Measurements from ENCODE around the gene EXOG.

- no peak for TF ChIP-seq CTCF (IDR thresholded peaks at IDR 0.05; ENCODE audit: low read length)
- no peak for TF ChIP-seq EZH2 (IDR thresholded peaks at IDR 0.05; ENCODE audit: borderline replicate concordance, low read length)
Measured at GRCh38 chr3:38457111-38458003, 38.8 kb upstream of the EXOG start.

Data from OCI-LY1 (cell line).